Mesendoderm (in vitro differentiated cells): ENCODE data around the gene PRR9.
"Not testable (repeated sequence)": the region's sequence is repeated elsewhere in the genome, so short reads cannot be mapped to it uniquely, and the experiment has no call there.

Experiments used
- DNase-seq: peaks from one replicate; pipeline ENCODE4 v3.0.0; 2013
- H2AK5ac ChIP-seq: 2 replicates; pipeline ENCODE4 v1.6.1; 2013; ENCODE audit warnings: low read length, inconsistent platforms
- H2BK120ac ChIP-seq: 2 replicates; pipeline ENCODE4 v1.6.1; 2013; ENCODE audit warnings: low read depth, mild to moderate bottlenecking, low read length, moderate library complexity, mixed read lengths
- H2BK15ac ChIP-seq: replicated peaks from 2 replicates; pipeline ENCODE4 v1.6.1; 2013; ENCODE audit warnings: low read depth, mild to moderate bottlenecking, moderate library complexity
- H2BK5ac ChIP-seq: 2 replicates; pipeline ENCODE4 v1.6.1; 2013; ENCODE audit warnings: low read length, inconsistent platforms
- H3K18ac ChIP-seq: 2 replicates; pipeline ENCODE4 v1.6.1; 2013; ENCODE audit warnings: mild to moderate bottlenecking, low read length, mixed read lengths
- H3K23ac ChIP-seq: one replicate; pipeline ENCODE4 v1.6.1; 2013; ENCODE audit warnings: low read length
- H3K27ac ChIP-seq: 2 replicates; pipeline ENCODE4 v1.5.1; 2013; ENCODE audit warnings: low read depth, mild to moderate bottlenecking, inconsistent platforms, low read length, moderate library complexity
- H3K27me3 ChIP-seq: 2 replicates; pipeline ENCODE4 v1.6.1; 2013; ENCODE audit warnings: low read length, control low read depth, mild to moderate bottlenecking, inconsistent platforms; ENCODE audit not compliant: insufficient read depth, poor library complexity
- H3K36me3 ChIP-seq: 2 replicates; pipeline ENCODE4 v1.6.1; 2013; ENCODE audit warnings: low read length, inconsistent platforms; ENCODE audit not compliant: control insufficient read depth, insufficient read depth
- H3K4ac ChIP-seq: one replicate; pipeline ENCODE4 v1.6.1; 2013; ENCODE audit warnings: low read depth, mild to moderate bottlenecking, low read length, moderate library complexity
- H3K4me1 ChIP-seq: 2 replicates; pipeline ENCODE4 v1.6.1; 2013; ENCODE audit warnings: low read depth, low read length, inconsistent platforms; ENCODE audit not compliant: control insufficient read depth
- H3K4me2 ChIP-seq: 2 replicates; pipeline ENCODE4 v1.6.1; 2013; ENCODE audit warnings: low read length
- H3K4me3 ChIP-seq: 2 replicates; pipeline ENCODE4 v1.5.1; 2013; ENCODE audit warnings: mild to moderate bottlenecking, low read length
- H3K56ac ChIP-seq: one replicate; pipeline ENCODE4 v1.6.1; 2013; ENCODE audit warnings: low read length
- H3K79me1 ChIP-seq: 2 replicates; pipeline ENCODE4 v1.6.1; 2013; ENCODE audit warnings: low read length, inconsistent platforms
- H3K79me2 ChIP-seq: 2 replicates; pipeline ENCODE4 v1.6.1; 2013; ENCODE audit warnings: mild to moderate bottlenecking, low read length; ENCODE audit not compliant: control insufficient read depth, insufficient read depth
- H3K9ac ChIP-seq: 2 replicates; pipeline ENCODE4 v1.6.1; 2013; ENCODE audit warnings: low read length, inconsistent platforms
- H4K5ac ChIP-seq: one replicate; pipeline ENCODE4 v1.6.1; 2013; ENCODE audit warnings: low read length
- H4K8ac ChIP-seq: one replicate; pipeline ENCODE4 v1.6.1; 2013; ENCODE audit warnings: low read depth, mild to moderate bottlenecking, control low read depth, low read length, moderate library complexity
- WGBS: extraction: QIAGEN DNeasy Blood & Tissue Kit; methylation state at CpG from one replicate; pipeline ENCODE4 v1.1.7; 2013; ENCODE audit warnings: low lambda C conversion rate, missing lambda C conversion rate; ENCODE audit not compliant: insufficient coverage; ENCODE audit errors: extremely low coverage; 5-methylcytosine and 5-hydroxymethylcytosine counted together

The PRR9 gene

DNA sequence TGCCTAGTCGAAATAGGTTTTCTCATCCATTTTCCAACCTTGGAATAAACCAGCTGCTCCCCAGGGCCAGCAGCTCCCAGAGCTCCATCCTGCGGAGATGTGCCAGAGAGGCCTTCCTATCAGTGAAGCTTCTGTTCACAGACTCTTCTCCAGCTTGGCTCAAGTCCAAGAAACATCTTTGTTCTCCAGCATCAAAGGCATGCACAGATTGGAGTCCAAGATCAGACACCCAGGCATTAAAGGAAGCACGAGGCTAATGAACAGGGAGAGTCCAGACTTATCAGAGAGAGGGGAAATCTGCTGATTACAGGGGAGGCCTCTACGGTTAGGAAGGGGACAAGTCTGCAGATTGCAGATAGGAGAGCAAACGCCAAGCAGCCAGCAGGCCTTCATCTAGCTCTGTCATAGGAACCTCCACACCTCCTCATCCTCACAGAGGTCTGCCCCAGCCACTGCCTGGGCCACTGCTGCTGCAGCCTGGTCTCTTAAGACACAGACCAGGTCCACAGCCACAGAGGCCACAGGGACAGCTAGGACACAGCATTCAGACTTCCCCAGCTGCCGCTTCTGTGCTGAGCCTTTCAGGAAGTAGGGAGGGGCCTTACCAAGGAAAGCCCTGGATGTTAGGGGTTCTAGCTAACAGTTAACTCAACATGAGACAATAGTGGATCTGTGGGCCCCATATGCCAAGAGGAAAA, 3.4 kb downstream of the PRR9 start:
- Histone ChIP-seq H2BK5ac (no peak overlapping the region), H3K18ac (no peak overlapping the region), H4K5ac (no peak overlapping the region), H3K4me2 (no peak overlapping the region), H3K79me1 (no peaks in the 10 kb centered on the region), H3K56ac (no peak overlapping the region), H4K8ac (no peak overlapping the region), H3K79me2 (no peaks in the 10 kb centered on the region), H3K36me3 (no peaks in the 10 kb centered on the region), H3K23ac (no peak overlapping the region), H3K4ac (no peak overlapping the region), H3K9ac (no peak overlapping the region), H3K27me3 (no peaks in the 10 kb centered on the region), H3K4me3 (no peak overlapping the region), H3K27ac (no peak overlapping the region), H2BK120ac (no peak overlapping the region), H2AK5ac (no peak overlapping the region), H3K4me1 (no peaks in the 10 kb centered on the region), H2BK15ac (no peak overlapping the region)
- no CpG with 5 or more reads among the region's 6 CpGs for WGBS
- peak; percentile 19 for DNase-seq

DNA sequence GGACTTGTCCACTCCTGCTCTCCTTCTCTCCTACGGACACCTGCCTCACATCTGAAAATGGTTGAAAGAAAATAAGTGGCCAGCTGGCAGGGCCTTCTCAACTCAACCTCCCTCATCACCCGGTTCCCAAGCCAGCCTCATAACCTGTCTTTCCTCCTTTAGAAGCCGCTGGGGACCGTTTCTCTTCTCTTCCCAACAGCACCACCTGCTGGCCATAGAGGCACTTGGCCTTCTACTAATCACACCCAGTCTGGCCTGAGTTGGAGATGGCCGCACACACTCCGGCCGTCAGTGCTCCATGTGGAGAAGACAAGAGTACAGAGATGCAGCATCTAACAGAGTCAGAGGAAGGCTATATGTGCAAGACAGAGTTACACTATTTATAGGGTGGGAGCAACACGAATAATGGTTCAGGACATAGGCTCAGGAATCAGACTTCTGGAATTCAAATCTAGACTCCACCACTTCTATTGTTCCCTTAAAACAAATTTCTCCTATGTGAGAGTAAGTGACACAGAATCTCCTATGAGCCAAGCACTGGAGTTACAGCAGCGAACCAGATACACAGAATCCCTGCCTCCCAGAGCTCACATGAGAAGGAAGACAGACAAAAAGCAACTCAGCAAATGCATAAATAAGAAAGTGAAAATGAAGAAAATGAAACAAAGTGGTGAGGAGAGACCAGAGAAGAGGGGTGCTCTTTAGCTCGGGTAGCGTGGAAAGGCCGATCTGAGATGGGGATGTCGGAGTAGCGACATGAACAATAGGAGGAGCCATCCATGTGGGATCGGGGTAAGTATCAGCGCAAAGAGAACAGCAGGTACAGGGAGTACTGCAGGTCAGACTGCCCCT, 5.9 kb downstream of the PRR9 start:
- not testable (repeated sequence) for H3K18ac ChIP-seq, H3K36me3 ChIP-seq, H3K56ac ChIP-seq, H3K79me1 ChIP-seq, H4K8ac ChIP-seq, H3K27me3 ChIP-seq, H3K4me1 ChIP-seq, H2BK120ac ChIP-seq, H2BK15ac ChIP-seq, H3K9ac ChIP-seq, H3K23ac ChIP-seq, H3K4me3 ChIP-seq, H3K4ac ChIP-seq, H3K4me2 ChIP-seq, H4K5ac ChIP-seq, H3K79me2 ChIP-seq, H2BK5ac ChIP-seq, H2AK5ac ChIP-seq, H3K27ac ChIP-seq
- DNase-seq, result peak; percentile 71
- no CpG with 5 or more reads among the region's 16 CpGs for WGBS

DNA sequence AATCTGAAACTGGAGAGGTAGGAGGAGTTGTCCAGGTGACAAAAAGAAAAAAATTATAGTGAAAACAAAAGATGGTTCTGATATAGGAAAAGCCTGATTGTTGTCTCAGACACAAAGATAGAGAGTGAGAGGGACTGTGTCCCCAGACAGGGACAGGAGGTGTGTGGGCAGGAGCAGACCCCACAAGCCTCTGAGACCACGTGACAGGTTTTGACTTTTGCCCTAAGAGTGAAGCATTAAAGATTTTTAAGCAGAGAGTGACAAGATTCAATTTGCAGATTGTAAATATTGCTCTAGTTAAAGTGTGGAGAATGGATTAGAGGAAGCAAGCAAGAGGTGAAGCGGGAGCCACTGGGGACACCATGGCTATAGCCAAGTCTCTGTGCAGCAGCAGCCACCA, 10.4 kb downstream of the PRR9 start:
- H3K9ac ChIP-seq, result no peak overlapping the region
- no peak overlapping the region for H3K4me2 ChIP-seq
- H4K8ac ChIP-seq, result no peak overlapping the region
- DNase-seq, result no peak
- no peak overlapping the region for H3K56ac ChIP-seq
- WGBS, result no CpG with 5 or more reads among the region's 2 CpGs
- H4K5ac ChIP-seq, result no peak overlapping the region
- no peak overlapping the region for H2AK5ac ChIP-seq
- no peak overlapping the region for H3K4me3 ChIP-seq
- no peak overlapping the region for H3K23ac ChIP-seq
- no peaks in the 10 kb centered on the region for H3K27me3 ChIP-seq
- no peaks in the 10 kb centered on the region for H3K4me1 ChIP-seq
- no peak overlapping the region for H2BK5ac ChIP-seq
- H2BK15ac ChIP-seq, result no peak overlapping the region
- no peaks in the 10 kb centered on the region for H3K36me3 ChIP-seq
- no peak overlapping the region for H3K27ac ChIP-seq
- H3K79me1 ChIP-seq, result no peaks in the 10 kb centered on the region
- no peak overlapping the region for H2BK120ac ChIP-seq
- no peak overlapping the region for H3K18ac ChIP-seq
- no peaks in the 10 kb centered on the region for H3K79me2 ChIP-seq
- no peak overlapping the region for H3K4ac ChIP-seq

DNA sequence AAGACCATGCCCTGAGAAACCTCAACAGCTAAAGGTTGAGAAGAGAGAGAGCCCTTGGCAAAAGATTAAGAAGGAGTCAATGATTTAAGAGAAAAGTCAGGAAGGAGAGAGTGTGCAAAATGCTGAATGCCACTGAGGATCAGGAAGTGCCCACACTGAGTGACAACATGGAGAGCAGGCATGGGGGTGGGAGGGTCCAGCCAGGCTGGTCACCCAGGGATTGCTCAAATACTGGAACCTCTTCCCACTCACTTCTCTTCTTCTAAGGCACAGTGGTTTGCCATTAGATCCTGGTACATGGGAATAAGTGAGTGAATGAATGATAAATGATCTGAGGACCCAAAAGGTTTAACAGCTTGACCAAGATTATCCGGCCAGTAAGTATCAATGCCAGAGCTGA, 11.1 kb downstream of the PRR9 start:
- Histone ChIP-seq H3K4ac (no peak overlapping the region), H3K27me3 (no peaks in the 10 kb centered on the region), H3K27ac (no peak overlapping the region), H3K18ac (no peak overlapping the region), H3K23ac (no peak overlapping the region), H3K9ac (no peak overlapping the region), H3K36me3 (no peaks in the 10 kb centered on the region), H3K4me2 (no peak overlapping the region), H2BK5ac (no peak overlapping the region), H3K56ac (no peak overlapping the region), H4K8ac (no peak overlapping the region), H2BK15ac (no peak overlapping the region), H2BK120ac (no peak overlapping the region), H4K5ac (no peak overlapping the region), H3K79me2 (no peaks in the 10 kb centered on the region), H3K4me1 (no peaks in the 10 kb centered on the region), H2AK5ac (no peak overlapping the region), H3K79me1 (no peaks in the 10 kb centered on the region), H3K4me3 (no peak overlapping the region)
- DNase-seq, result no peak
- WGBS, result no CpG with 5 or more reads among the region's 1 CpG

DNA sequence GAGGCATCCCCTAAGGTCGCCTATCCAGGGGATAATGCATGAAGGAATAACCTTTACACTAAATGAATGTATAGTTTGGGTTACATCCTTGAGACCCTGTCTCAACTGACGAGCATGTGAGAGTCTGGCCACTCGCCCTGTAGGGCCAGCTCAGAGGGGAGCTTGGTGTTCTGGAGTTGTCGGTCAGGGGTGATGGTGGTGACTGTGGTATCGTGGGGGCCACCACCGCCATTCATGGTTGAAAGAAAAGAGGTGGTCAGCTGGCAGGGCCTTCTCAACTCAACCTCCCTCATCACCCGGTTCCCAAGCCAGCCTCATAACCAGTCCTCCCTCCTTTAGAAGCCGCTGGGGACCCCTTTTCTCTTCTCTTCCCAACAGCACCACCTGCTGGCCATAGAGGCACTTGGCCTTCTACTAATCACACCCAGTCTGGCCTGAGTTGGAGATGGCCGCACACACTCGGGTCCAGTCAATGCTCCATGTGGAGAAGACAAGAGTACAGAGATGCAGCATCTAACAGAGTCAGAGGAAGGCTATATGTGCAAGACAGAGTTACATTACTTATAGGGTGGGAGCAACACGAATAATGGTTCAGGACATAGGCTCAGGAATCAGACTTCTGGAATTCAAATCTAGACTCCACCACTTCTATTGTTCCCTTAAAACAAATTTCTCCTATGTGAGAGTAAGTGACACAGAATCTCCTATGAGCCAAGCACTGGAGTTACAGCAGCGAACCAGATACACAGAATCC, 11.9 kb downstream of the PRR9 start:
- H3K23ac ChIP-seq, H4K5ac ChIP-seq, H3K4me2 ChIP-seq, H3K18ac ChIP-seq, H3K27me3 ChIP-seq, H3K4me3 ChIP-seq, H2BK15ac ChIP-seq, H3K79me1 ChIP-seq, H3K4ac ChIP-seq, H2AK5ac ChIP-seq, H3K27ac ChIP-seq, H3K56ac ChIP-seq, H3K9ac ChIP-seq, H2BK120ac ChIP-seq, H3K4me1 ChIP-seq, H3K79me2 ChIP-seq, H2BK5ac ChIP-seq, H3K36me3 ChIP-seq, H4K8ac ChIP-seq: not testable (repeated sequence)
- peak; percentile 56 for DNase-seq
- WGBS, result no CpG with 5 or more reads among the region's 12 CpGs
